Spleen (tissue), 11 donors: Measurements from ENCODE around the gene PTPRN. TPM values are rescaled to one million over a fixed set of nuclear protein-coding genes. Genes with fewer than 3 reads are reported as not detected.

Experiments
- DNase-seq: peaks from one replicate; pipeline ENCODE4 v3.0.0-alpha.2; 2020
- H3K27ac ChIP-seq, 8 donors: fragments of 200-600 bp; sonication (generic) in 7 of 8; 1 replicate in 4 of 8; 2 replicates in 4 of 8; pipeline versions ENCODE4 v1.5.0 to v1.8.0; 2016 to 2021; ENCODE audit warnings: inconsistent platforms in 4 of 8, mild to moderate bottlenecking in 4 of 8, moderate library complexity in 1 of 8
- H3K27me3 ChIP-seq, 7 donors: fragments of 200-600 bp; sonication (generic) in 6 of 7; replicated peaks in 1 of 7; 1 replicate in 4 of 7; 2 replicates in 3 of 7; pipeline versions ENCODE4 v1.5.0 to v1.8.0; 2016 to 2021; ENCODE audit warnings: inconsistent platforms in 3 of 7, mild to moderate bottlenecking in 1 of 7
- H3K36me3 ChIP-seq, 6 donors: fragments of 200-600 bp; sonication (generic) in 5 of 6; 1 replicate in 4 of 6; 2 replicates in 2 of 6; pipeline versions ENCODE4 v1.5.0 to v1.8.0; 2016 to 2021; ENCODE audit warnings: inconsistent platforms in 2 of 6
- H3K4me1 ChIP-seq, 6 donors: fragments of 200-600 bp; sonication (generic) in 5 of 6; 1 replicate in 3 of 6; 2 replicates in 3 of 6; pipeline versions ENCODE4 v1.5.0 to v1.8.0; 2016 to 2021; ENCODE audit warnings: inconsistent platforms in 3 of 6
- H3K4me3 ChIP-seq, 8 donors: fragments of 200-600 bp; sonication (generic) in 7 of 8; 1 replicate in 4 of 8; 2 replicates in 4 of 8; pipeline versions ENCODE4 v1.5.0 to v1.8.0; 2016 to 2021; ENCODE audit warnings: inconsistent platforms in 4 of 8, mild to moderate bottlenecking in 4 of 8, moderate library complexity in 2 of 8
- H3K9me3 ChIP-seq, 8 donors: fragments of 200-600 bp; sonication (generic) in 7 of 8; 1 replicate in 4 of 8; 2 replicates in 4 of 8; pipeline versions ENCODE4 v1.5.0 to v1.8.0; 2016 to 2021; ENCODE audit warnings: inconsistent platforms in 4 of 8
- POLR2AphosphoS5 ChIP-seq, 3 donors: sonication (generic); formaldehyde crosslinking; IDR thresholded peaks; one replicate each; pipeline ENCODE4 v1.5.1; 2017; ENCODE audit warnings: antibody characterized with exemption in 3 of 3
- WGBS, 5 donors: extraction: QIAGEN DNeasy Blood & Tissue Kit in 3 of 5; methylation state at CpG; one replicate each; pipeline versions ENCODE4 v1.1.5 to v1.1.7; 2013 to 2018; 5-methylcytosine and 5-hydroxymethylcytosine counted together
- intact Hi-C: fragments of 100-400 bp; cut with DNase I; formaldehyde crosslinking; loops from one replicate; pipeline ENCODE4 v1.15.0; 2023; ENCODE audit warnings: low total_unique reads
- microRNA-seq, 3 donors: library from miRNA; unstranded; fragments of <30 nt; microRNA quantifications; one replicate each; pipeline versions ENCODE4 to v1.1.0, GENCODE V29; 2019 to 2020
- polyA plus RNA-seq, 3 donors: library from polyadenylated mRNA; stranded (reverse); fragments of 200-250 nt; gene quantifications; one replicate each; pipeline ENCODE4 v1.2.1, GENCODE V29; 2013
- small RNA-seq, 4 donors: library from RNA; depleted of rRNA; stranded (forward); fragments of <200 nt; gene quantifications; one replicate each; pipeline ENCODE3, GENCODE V24; 2016
- total RNA-seq, 7 donors: library from RNA; depleted of rRNA in 3 of 7; stranded (reverse); fragments of >200 nt in 3 of 7; fragmentation: NEBNext Ultra II Directional in 4 of 7; extraction: Animal tissue kit (Norgen Biotek cat#: 25700) in 4 of 7; gene quantifications; one replicate each; pipeline versions ENCODE4 v1.1.0 to v1.2.1, GENCODE V29; 2016 to 2021
- TF ChIP-seq, protein P1 (sequence below), 11 experiments: fragments of 200-600 bp in 7 of 11; fragments of 450-650 bp in 4 of 11; sonication (generic) in 4 of 11; IDR thresholded peaks in 8 of 11; conservative IDR thresholded peaks in 3 of 11; 1 replicate in 7 of 11; 2 replicates in 4 of 11; pipeline versions ENCODE4 v1.4.0 to v1.8.0; 2016 to 2021; ENCODE audit warnings: antibody characterized with exemption in 11 of 11, inconsistent platforms in 4 of 11, mild to moderate bottlenecking in 1 of 11
- donor health status: healthy with polysubstance abuse.
- donor health status: DM: no; HTN: no; CAD: no; lungs with moderate emphysema.
- donor health status: DM: no; HTN: no; CAD: no.
- donor health status: Bipolar disorder and iron deficiency.
- donor health status: healthy.
- donor health status: DM: no; HTN: no; CAD: no.
- donor health status: DM: yes; HTN: yes; CAD: no.

The PTPRN gene
- total and polyA plus RNA-seq, 10 donors: 0.06 to 0.12 TPM; not detected in 8

DNA sequence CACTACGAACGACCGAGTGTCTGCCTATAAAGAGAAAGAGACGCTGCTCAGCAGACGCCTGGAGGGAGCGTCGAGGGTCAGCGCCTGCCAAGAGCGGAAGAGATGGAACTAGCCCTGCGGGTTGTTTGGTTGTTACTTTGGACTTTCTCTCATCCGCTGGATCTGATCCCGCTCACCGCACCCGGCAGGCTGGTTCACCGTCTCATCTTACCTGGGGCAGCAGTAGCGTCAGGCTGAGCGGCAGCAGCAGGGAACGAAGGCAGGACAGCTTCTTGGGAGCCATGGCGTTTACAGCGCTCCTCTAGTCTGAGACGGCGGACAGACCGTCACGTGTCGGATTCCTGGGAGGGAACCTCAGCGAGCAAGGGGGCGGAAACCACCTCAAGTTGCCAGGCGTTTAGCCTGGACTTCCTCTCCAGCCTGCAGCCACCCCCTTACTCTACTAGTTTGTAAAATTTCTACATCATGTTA is 65.9 kb downstream of the PTPRN start:
- H3K27ac ChIP-seq: peak overlapping the region in 4 of 8 donors; percentile 47 to 63 (median 58)
- H3K36me3 ChIP-seq: peaks cover 0 to 33% (median 3%) of the 10 kb centered on the region in 6 donors
- H3K27me3 ChIP-seq: no peaks in the 10 kb centered on the region
- peak overlapping the region in 5 of 8 donors; percentile 3 to 57 (median 11) for H3K4me3 ChIP-seq
- DNase-seq: no peak
- WGBS, 5 donors: 44 to 68% (median 55%) methylated on average over 28 of the region's 28 CpGs
- intact Hi-C loops: no loop called here
- peaks cover 26 to 54% (median 40%) of the 10 kb centered on the region in 6 donors for H3K4me1 ChIP-seq
- H3K9me3 ChIP-seq: no peaks in the 10 kb centered on the region
- TF ChIP-seq, protein P1, sequence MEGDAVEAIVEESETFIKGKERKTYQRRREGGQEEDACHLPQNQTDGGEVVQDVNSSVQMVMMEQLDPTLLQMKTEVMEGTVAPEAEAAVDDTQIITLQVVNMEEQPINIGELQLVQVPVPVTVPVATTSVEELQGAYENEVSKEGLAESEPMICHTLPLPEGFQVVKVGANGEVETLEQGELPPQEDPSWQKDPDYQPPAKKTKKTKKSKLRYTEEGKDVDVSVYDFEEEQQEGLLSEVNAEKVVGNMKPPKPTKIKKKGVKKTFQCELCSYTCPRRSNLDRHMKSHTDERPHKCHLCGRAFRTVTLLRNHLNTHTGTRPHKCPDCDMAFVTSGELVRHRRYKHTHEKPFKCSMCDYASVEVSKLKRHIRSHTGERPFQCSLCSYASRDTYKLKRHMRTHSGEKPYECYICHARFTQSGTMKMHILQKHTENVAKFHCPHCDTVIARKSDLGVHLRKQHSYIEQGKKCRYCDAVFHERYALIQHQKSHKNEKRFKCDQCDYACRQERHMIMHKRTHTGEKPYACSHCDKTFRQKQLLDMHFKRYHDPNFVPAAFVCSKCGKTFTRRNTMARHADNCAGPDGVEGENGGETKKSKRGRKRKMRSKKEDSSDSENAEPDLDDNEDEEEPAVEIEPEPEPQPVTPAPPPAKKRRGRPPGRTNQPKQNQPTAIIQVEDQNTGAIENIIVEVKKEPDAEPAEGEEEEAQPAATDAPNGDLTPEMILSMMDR (IDR thresholded peaks at IDR 0.05 in 8 of 11, conservative IDR thresholded peaks at IDR 0.05 in 3 of 11): no peak
- peak; percentile 28 to 53 (median 50) for TF ChIP-seq POLR2AphosphoS5 (IDR thresholded peaks at IDR 0.05)

Small RNAs within 50 kb of the gene (microRNA-seq; reads per million reads assigned to microRNA genes)
- gene MIR153-1: 0 reads per million in 3 donors

Small RNAs within 50 kb of the gene (small RNA-seq; reads per million reads assigned to genes)
- gene AC053503.3 (0 reads per million in 4 donors), gene MIR153-1 (0 to 0.35 (median 0.06) reads per million in 4 donors)

Other genes starting within 250 kb of the PTPRN start
- gene IHH, start 248.5 kb downstream of the PTPRN start, total RNA-seq: not detected
- under 1 TPM in 2 of 3 donors, not detected in 1; 0.06 to 0.13 TPM for gene IHH, start 248.5 kb downstream of the PTPRN start, polyA plus RNA-seq
- gene NHEJ1, start 148.6 kb downstream of the PTPRN start, total RNA-seq: 10 to 100 TPM; 13.3 to 25.9 (median 16.6) TPM
- gene NHEJ1, start 148.6 kb downstream of the PTPRN start, polyA plus RNA-seq: 1 to 10 TPM; 5.5 to 7.9 (median 7.8) TPM
- 1 to 10 TPM; 1.5 to 5.0 (median 3.5) TPM for gene SLC23A3, start 139.4 kb downstream of the PTPRN start, total RNA-seq
- 1 to 10 TPM; 1.2 to 2.2 (median 1.3) TPM for gene SLC23A3, start 139.4 kb downstream of the PTPRN start, polyA plus RNA-seq
- gene CNPPD1, start 132.5 kb downstream of the PTPRN start, total RNA-seq: 10 to 100 TPM; 51.3 to 80.8 (median 66.4) TPM
- 10 to 100 TPM; 53.5 to 65.2 (median 65.2) TPM for gene CNPPD1, start 132.5 kb downstream of the PTPRN start, polyA plus RNA-seq
- 100 to 1,000 TPM in 2 of 7 donors, 10 to 100 TPM in 5; 51.5 to 101 (median 76.3) TPM for gene RETREG2, start 131.1 kb downstream of the PTPRN start, total RNA-seq
- 10 to 100 TPM; 30.0 to 47.2 (median 32.8) TPM for gene RETREG2, start 131.1 kb downstream of the PTPRN start, polyA plus RNA-seq
- 10 to 100 TPM; 46.3 to 77.7 (median 49.8) TPM for gene ZFAND2B, start 102.6 kb downstream of the PTPRN start, total RNA-seq
- 10 to 100 TPM; 39.4 to 63.6 (median 55.0) TPM for gene ZFAND2B, start 102.6 kb downstream of the PTPRN start, polyA plus RNA-seq
- 10 to 100 TPM in 5 of 7 donors, 1 to 10 TPM in 2; 8.4 to 19.5 (median 11.4) TPM for gene ABCB6, start 90.4 kb downstream of the PTPRN start, total RNA-seq
- gene ABCB6, start 90.4 kb downstream of the PTPRN start, polyA plus RNA-seq: 10 to 100 TPM; 15.9 to 28.7 (median 28.0) TPM
- 10 to 100 TPM; 34.7 to 68.2 (median 47.2) TPM for gene ATG9A, start 79.8 kb downstream of the PTPRN start, total RNA-seq
- 10 to 100 TPM in 2 of 3 donors, 1 to 10 TPM in 1; 9.4 to 13.8 (median 12.6) TPM for gene ATG9A, start 79.8 kb downstream of the PTPRN start, polyA plus RNA-seq
- gene ANKZF1, start 79.6 kb downstream of the PTPRN start, total RNA-seq: 100 to 1,000 TPM in 1 of 7 donors, 10 to 100 TPM in 6; 68.3 to 141 (median 74.0) TPM
- gene ANKZF1, start 79.6 kb downstream of the PTPRN start, polyA plus RNA-seq: 10 to 100 TPM; 30.5 to 70.2 (median 54.7) TPM
- gene GLB1L, start 64.0 kb downstream of the PTPRN start, total RNA-seq: 1 to 10 TPM; 2.3 to 9.6 (median 8.9) TPM
- gene GLB1L, start 64.0 kb downstream of the PTPRN start, polyA plus RNA-seq: 1 to 10 TPM; 3.0 to 4.1 (median 3.6) TPM
- gene STK16, start 63.9 kb downstream of the PTPRN start, total RNA-seq: 10 to 100 TPM; 17.0 to 30.5 (median 22.8) TPM
- 10 to 100 TPM; 33.6 to 47.6 (median 44.2) TPM for gene STK16, start 63.9 kb downstream of the PTPRN start, polyA plus RNA-seq
- not detected for gene TUBA4B, start 56.2 kb downstream of the PTPRN start, total RNA-seq
- not detected for gene TUBA4B, start 56.2 kb downstream of the PTPRN start, polyA plus RNA-seq
- 100 to 1,000 TPM in 1 of 7 donors, 10 to 100 TPM in 6; 60.2 to 120 (median 73.4) TPM for gene TUBA4A, start 55.5 kb downstream of the PTPRN start, total RNA-seq
- gene TUBA4A, start 55.5 kb downstream of the PTPRN start, polyA plus RNA-seq: 10 to 100 TPM; 70.6 to 89.2 (median 73.4) TPM
- 10 to 100 TPM; 35.0 to 64.4 (median 54.0) TPM for gene DNAJB2, start 30.0 kb downstream of the PTPRN start, total RNA-seq
- gene DNAJB2, start 30.0 kb downstream of the PTPRN start, polyA plus RNA-seq: 10 to 100 TPM; 31.4 to 67.2 (median 43.2) TPM
- gene RESP18, start 23.3 kb upstream of the PTPRN start, total RNA-seq: under 1 TPM in 1 of 7 donors, not detected in 6; 0.83 TPM
- gene RESP18, start 23.3 kb upstream of the PTPRN start, polyA plus RNA-seq: not detected
- gene DNPEP, start 78.5 kb upstream of the PTPRN start, total RNA-seq: 10 to 100 TPM; 46.7 to 65.8 (median 59.2) TPM
- gene DNPEP, start 78.5 kb upstream of the PTPRN start, polyA plus RNA-seq: 10 to 100 TPM; 74.4 to 92.8 (median 91.7) TPM
- gene DES, start 109.0 kb upstream of the PTPRN start, total RNA-seq: 10 to 100 TPM in 3 of 7 donors, 1 to 10 TPM in 4; 4.3 to 18.1 (median 8.3) TPM
- gene DES, start 109.0 kb upstream of the PTPRN start, polyA plus RNA-seq: 10 to 100 TPM; 10.8 to 24.7 (median 14.1) TPM
- 1 to 10 TPM in 6 of 7 donors, under 1 TPM in 1; 0.74 to 4.5 (median 2.3) TPM for gene SPEG, start 125.4 kb upstream of the PTPRN start, total RNA-seq
- 1 to 10 TPM; 4.4 to 8.2 (median 4.9) TPM for gene SPEG, start 125.4 kb upstream of the PTPRN start, polyA plus RNA-seq
- gene GMPPA, start 189.5 kb upstream of the PTPRN start, total RNA-seq: 10 to 100 TPM; 21.2 to 45.5 (median 29.4) TPM
- 10 to 100 TPM; 27.4 to 43.3 (median 39.3) TPM for gene GMPPA, start 189.5 kb upstream of the PTPRN start, polyA plus RNA-seq
- gene ASIC4, start 205.1 kb upstream of the PTPRN start, total RNA-seq: under 1 TPM in 1 of 7 donors, not detected in 6; 0.32 TPM
- under 1 TPM; 0.04 to 0.06 (median 0.05) TPM for gene ASIC4, start 205.1 kb upstream of the PTPRN start, polyA plus RNA-seq
- gene CHPF, start 234.4 kb upstream of the PTPRN start, total RNA-seq: 10 to 100 TPM in 6 of 7 donors, 1 to 10 TPM in 1; 8.9 to 26.2 (median 15.4) TPM
- 1 to 10 TPM; 2.8 to 8.9 (median 4.8) TPM for gene CHPF, start 234.4 kb upstream of the PTPRN start, polyA plus RNA-seq
- gene TMEM198, start 234.6 kb upstream of the PTPRN start, total RNA-seq: 1 to 10 TPM in 5 of 7 donors, under 1 TPM in 2; 0.39 to 2.8 (median 1.1) TPM
- gene TMEM198, start 234.6 kb upstream of the PTPRN start, polyA plus RNA-seq: 1 to 10 TPM; 1.1 to 2.1 (median 1.5) TPM